Renal cortical epithelial cell (primary cell): ENCODE data around the gene SHLD2. TPM values are rescaled to one million over a fixed set of nuclear protein-coding genes. Genes with fewer than 3 reads are reported as not detected.
"Not testable (repeated sequence)": the region's sequence is repeated elsewhere in the genome, so short reads cannot be mapped to it uniquely, and the experiment has no call there.

ENCODE experiments used
- DNase-seq: peaks from one replicate; pipeline ENCODE4 v3.0.0-alpha.2; 2011; ENCODE audit warnings: low read depth
- total RNA-seq: library from RNA; depleted of rRNA; stranded (reverse); fragments of >200 nt; gene quantifications from 2 replicates; pipeline ENCODE4 v1.2.3, GENCODE V29; 2014

SHLD2 gene
- total RNA-seq, 1 donor from 2014 or later: 38.3 TPM

DNA sequence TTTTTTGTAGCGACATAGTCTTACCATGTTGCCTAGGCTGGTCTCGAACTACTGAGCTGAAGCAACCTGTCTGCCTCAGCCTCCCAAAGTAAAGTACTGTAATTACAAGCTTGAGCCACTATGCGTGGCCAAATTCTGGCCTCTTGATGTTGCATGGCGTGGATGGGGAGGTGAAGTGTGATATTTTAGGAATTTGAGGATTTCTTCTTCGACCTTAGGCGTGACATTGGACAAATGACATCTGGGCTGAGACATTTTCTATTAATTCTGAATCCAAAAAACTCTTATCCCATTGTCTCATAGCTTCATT lies 48.1 kb downstream of the SHLD2 start:
- not testable (repeated sequence) for DNase-seq

DNA sequence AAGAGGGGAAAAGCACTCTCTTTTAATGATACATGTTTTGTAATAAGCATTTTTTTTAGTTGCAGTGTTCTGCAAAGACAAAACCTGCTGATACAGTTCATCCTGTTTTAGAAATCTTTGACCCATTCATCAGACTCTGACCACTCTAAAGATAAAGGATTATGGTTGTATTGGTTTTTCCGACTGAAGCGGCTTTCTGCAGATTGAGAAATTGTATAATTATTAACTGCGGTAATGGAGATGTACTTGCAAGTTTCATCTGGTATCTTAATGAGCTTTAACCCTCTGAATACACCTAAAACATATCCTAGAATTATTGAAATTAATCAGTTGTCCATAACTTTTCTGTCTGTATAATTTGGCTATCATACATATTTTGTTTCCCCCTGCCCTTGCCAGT lies 50.6 kb downstream of the SHLD2 start:
- not testable (repeated sequence) for DNase-seq

GRCh38 chr10:87149020-87149609 lies 54.1 kb downstream of the SHLD2 start:
- not testable (repeated sequence) for DNase-seq

DNA sequence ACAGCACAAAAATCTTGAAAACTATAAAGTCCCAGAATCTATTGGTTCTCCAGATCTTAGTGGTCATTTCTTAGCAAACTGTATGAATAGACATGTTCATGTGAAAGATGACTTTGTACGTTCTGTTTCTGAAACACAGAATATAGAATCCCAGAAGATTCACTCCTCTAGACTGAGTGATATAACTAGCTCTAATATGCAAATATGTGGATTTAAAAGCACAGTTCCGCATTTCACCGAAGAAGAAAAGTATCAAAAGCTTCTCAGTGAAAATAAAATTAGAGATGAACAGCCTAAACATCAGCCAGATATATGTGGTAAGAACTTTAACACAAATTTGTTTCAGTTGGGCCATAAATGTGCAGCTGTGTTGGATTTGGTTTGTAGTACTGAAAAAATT lies 56.5 kb downstream of the SHLD2 start:
- not testable (repeated sequence) for DNase-seq

DNA sequence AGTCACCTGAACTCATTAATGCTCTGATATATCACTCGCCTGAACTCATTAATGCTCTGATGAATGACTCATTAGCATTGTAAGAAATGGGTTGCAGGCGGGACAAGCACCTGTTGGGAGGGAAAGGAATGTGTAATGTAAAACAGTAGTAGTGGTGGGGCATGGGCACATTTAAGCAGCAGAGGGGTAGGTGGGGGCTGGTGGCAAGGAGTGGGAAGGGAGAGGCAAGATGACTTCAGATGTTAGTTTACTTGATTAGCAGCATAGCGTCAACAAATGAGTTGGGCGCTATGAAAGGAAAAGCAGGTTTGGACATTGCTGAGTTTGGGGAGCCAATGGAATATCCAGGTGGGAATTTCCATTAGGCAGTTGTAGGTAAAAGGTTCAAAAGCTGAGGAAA lies 61.8 kb downstream of the SHLD2 start:
- peak; percentile 21 for DNase-seq

GRCh38 chr10:87157821-87158220 lies 62.8 kb downstream of the SHLD2 start:
- DNase-seq: peak; percentile 84

DNA sequence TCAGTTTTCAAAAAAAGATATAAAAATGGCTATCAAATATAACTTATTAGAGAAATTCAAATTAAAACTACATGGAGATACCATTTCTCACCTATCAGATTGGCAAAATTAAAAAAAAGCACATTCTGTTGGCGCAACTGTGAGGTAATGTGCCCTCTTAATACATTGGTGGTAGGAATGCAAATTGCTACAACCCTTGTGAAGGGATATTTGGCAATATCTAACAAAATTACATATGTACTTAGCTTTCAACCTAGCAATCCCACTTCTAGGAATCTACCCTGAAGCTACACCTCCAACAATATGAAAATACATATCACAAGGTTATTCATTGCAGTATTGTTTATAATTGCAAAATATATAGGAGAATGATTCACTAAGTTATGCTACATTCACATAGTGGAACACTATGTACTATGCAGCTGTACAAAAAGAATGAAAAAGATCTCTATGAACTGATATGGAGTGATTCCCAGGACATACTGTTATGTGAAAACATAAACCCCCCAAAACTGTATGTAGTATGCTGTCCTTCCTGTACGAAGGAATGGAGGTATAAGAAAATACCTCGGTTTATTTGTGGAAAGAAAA lies 67.8 kb downstream of the SHLD2 start:
- DNase-seq: not testable (repeated sequence)

DNA sequence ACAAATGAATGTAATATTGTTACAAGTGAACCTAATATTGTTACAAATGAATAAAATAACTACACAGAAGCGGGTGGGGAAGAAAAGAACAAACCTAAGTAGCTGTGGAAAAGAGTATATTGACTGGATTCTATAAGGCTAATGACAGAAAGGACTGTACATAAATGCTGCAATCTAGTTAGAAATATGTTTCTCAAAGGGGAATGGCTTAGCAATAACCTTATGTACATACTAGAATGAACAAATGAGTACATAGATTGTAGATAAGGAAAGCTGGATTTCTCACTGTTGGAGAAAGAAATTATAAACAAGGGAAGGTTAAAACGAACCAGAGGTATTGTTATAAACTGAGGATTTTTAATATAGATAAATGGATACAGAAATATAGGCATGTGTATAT lies 68.4 kb downstream of the SHLD2 start:
- not testable (repeated sequence) for DNase-seq

GRCh38 chr10:87169857-87170256 lies 74.9 kb downstream of the SHLD2 start:
- not testable (repeated sequence) for DNase-seq

DNA sequence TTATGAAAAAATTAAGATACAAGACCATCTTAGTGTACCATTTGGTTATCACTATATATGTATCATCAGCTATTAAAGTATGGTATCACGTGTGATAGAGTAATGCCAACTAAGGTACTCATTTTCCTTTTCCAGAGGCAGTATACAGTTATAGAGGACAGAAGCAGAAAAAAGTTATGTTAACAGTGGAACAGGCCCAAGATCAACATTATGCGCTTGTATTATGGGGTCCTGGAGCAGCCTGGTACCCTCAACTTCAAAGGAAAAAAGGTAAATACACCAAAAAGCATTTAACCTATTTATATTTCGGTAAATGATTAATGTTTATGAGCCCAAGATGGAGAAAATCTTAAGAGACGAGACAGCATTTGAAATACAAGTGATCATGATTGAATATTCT lies 75.7 kb downstream of the SHLD2 start:
- DNase-seq: not testable (repeated sequence)

GRCh38 chr10:87171670-87172069 lies 76.7 kb downstream of the SHLD2 start:
- not testable (repeated sequence) for DNase-seq

DNA sequence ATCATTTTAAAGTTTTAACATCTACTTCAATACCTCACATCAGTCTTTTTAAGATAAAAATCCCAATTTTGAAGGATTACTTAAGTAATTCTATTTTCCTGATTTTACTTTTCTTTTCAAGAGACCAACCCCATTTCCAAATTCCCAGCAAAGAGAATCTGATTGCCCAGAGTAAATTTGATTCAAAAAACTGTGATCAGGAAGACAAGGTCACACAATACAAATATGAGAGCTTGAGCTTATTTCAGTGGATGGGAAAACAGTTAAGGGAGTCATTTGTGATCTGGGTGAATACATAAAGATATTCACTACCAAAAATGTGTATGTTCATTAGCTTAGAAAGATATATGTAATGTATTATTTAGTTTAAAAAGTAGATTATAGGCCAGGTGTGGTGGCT lies 77.2 kb downstream of the SHLD2 start:
- DNase-seq: not testable (repeated sequence)

DNA sequence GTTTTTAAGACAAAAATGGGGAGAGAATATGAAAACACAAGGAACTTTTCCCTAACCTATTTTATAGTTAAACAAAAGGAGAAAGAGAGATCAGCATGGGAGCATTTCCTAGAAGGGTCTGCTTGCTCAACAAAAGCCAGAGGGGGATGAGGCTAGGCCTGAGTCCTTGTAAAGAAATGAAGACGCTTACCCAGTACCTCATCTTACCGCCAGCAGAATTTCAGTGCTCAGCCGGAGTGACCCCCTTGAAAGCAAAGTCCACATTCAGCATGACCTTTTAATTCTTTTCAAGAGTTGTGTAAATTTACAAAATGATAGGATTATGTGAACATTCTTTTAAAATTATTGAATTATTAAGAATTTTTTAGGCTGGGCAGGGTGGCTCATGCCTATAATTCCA lies 82.6 kb downstream of the SHLD2 start:
- DNase-seq: not testable (repeated sequence)

GRCh38 chr10:87184421-87184820 lies 89.4 kb downstream of the SHLD2 start:
- not testable (repeated sequence) for DNase-seq

DNA sequence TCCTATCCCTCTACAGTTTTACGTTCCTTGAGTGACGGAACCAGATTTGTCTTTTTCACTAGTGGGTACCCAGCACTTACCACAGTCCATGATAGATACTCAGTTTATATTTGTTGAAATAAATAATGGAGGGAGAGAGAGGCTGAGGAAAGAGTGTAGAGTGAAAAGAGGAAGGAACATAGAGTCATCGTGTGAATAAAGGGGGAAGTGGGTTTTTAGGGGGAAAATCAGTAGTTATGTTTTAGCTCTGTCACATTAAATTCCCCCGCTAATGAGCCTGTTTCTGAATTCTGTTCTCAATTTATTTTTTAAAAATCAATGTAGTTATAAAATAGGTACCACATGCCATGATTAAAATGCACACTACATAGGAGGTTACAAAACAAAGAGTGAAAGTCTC lies 91.0 kb downstream of the SHLD2 start:
- DNase-seq: not testable (repeated sequence)

DNA sequence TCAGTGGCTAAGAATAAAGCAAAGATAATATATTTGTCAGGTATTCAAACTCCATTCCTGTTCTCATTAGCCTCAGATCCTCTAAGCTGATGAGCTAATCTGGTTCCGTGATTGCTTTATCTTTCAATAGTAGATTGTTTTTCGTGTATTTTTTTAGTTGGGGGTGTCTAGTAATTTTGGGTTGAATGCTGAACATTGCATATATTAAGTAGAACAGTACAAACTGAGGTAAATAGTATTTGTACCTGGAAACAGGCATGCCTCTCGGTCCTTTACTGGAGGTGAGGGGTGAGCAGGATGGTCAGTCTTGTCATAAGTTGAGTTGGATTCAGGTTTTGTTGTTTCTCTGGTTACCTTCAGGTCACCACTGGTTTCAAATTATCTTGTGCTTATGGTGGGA lies 92.6 kb downstream of the SHLD2 start:
- DNase-seq: not testable (repeated sequence)

DNA sequence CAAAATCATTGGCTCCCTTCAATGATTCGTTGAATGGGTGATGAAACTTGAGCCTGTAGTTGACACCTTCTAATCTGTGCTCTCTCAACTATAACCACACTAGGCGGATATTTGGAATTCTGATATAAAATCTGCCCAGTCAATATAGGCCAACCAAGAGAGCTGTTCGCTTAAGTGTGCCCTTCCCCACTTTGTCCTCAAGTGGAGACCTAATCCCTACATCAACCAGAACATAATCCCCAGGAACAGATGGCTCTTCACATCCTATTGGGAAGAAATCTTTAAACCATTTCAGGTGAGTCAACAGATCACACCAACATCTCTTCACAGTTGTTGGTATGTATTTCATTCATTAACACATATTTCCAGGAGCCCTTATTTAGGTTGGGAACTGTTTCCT lies 96.8 kb downstream of the SHLD2 start:
- DNase-seq: not testable (repeated sequence)

- peak; percentile 70 for DNase-seq
Measured at GRCh38 chr10:87200924-87201323, 105.9 kb downstream of the SHLD2 start.

GRCh38 chr10:87204801-87205200 lies 109.8 kb downstream of the SHLD2 start:
- not testable (repeated sequence) for DNase-seq

DNA sequence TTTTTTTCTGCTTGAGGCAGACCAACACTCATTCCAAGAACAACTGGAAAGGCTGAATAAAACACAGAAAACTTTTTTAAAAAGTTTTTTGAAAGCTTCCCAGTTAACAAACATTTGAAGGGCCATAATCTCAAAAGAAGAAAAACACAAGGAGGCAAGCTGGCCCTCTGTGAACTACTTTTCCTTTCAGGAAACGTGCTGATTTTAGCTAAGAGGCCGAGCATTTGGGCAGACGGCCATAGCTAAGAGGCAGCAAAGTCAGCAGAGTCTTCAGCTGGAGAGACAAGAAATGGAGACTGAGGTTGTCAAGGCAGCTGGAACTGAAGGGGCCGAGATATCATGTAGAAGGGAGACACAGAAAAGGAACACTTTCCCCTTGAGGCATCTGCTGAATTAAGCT lies 111.9 kb downstream of the SHLD2 start:
- DNase-seq: not testable (repeated sequence)

- not testable (repeated sequence) for DNase-seq
Measured at GRCh38 chr10:87210309-87210708, 115.3 kb downstream of the SHLD2 start.

GRCh38 chr10:87211848-87212247 lies 116.8 kb downstream of the SHLD2 start:
- DNase-seq: peak; percentile 24

DNA sequence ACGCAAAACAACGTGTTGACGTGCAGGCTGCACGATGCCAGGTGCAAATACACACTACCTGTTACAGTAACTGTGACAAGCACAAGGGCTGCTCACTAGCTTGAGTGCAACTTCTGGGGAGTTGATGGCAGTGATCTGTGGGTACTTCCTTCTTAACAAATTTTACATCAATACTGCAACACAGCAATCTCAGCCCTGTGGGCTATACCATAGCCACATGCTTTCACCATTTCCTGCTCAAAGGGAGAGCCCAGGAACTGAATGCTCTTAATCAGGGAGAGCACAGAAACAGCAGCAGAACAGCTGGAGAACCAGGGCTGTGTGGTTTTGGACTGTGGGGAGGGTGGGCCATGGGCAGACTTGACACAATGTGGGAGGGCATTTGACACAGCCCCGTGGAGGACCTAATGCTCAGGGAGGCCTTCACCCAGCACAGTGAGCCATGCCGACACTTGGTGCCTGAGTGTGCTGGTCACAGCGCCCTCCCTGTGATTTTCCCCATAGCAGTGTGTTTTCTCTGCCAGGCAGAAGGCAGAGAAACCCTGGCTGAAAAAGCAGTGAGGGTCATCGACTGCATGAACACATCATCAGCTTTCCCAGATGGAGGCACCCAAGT lies 118.3 kb downstream of the SHLD2 start:
- DNase-seq: not testable (repeated sequence)
